Fibroblast of the aortic adventitia (primary cell): ENCODE data around the gene RALB. TPM values are rescaled to one million over a fixed set of nuclear protein-coding genes. Genes with fewer than 3 reads are reported as not detected.

Experiments used
- DNase-seq: peaks from one replicate; pipeline ENCODE4 v3.0.0-alpha.2; 2010; ENCODE audit warnings: low read depth
- H3K4me3 ChIP-seq: 2 replicates; pipeline ENCODE4 v1.5.1; 2011; ENCODE audit warnings: low read depth, mild to moderate bottlenecking, control low read depth, low read length, moderate library complexity
- CTCF ChIP-seq: IDR thresholded peaks from 2 replicates; pipeline ENCODE4 v1.5.1; 2011; ENCODE audit warnings: mild to moderate bottlenecking, low read length, control low read depth, inconsistent platforms; ENCODE audit not compliant: insufficient read depth
- total RNA-seq: library from RNA; depleted of rRNA; stranded (reverse); fragments of >200 nt; gene quantifications from 2 replicates; pipeline ENCODE4 v1.2.3, GENCODE V29; 2012; ENCODE audit warnings: low replicate concordance

RALB gene
- total RNA-seq, 1 donor: 73.7 TPM

GRCh38 chr2:120262761-120263428 is 10.2 kb downstream of the RALB start:
- no peak for TF ChIP-seq CTCF
- peak; percentile 51 for DNase-seq
- no peak overlapping the region for H3K4me3 ChIP-seq

- no peak overlapping the region for H3K4me3 ChIP-seq
- no peak for TF ChIP-seq CTCF
- DNase-seq: no peak
These were observed 12.4 kb downstream of the RALB start for GRCh38 chr2:120265006-120265405.

- DNase-seq: no peak
- no peak for TF ChIP-seq CTCF
- no peak overlapping the region for H3K4me3 ChIP-seq
These were observed 14.7 kb downstream of the RALB start for GRCh38 chr2:120267348-120267747.

- no peak for TF ChIP-seq CTCF
- no peak for DNase-seq
- H3K4me3 ChIP-seq: no peak overlapping the region
These were observed 16.6 kb downstream of the RALB start for GRCh38 chr2:120269076-120269744.

- no peak for TF ChIP-seq CTCF
- H3K4me3 ChIP-seq: no peak overlapping the region
- DNase-seq: no peak
These were observed 17.2 kb downstream of the RALB start for GRCh38 chr2:120269816-120270215.

- TF ChIP-seq CTCF: no peak
These were observed 19.2 kb downstream of the RALB start for GRCh38 chr2:120271711-120272379.

More at GRCh38 chr2:120271711-120272379, 19.2 kb downstream of the RALB start:
- DNase-seq: no peak
- H3K4me3 ChIP-seq: no peak overlapping the region
